HepG2 (cell line): Measurements from ENCODE around the gene KDM3B. TPM values are rescaled to one million over a fixed set of nuclear protein-coding genes. Genes with fewer than 3 reads are reported as not detected.

Experiments
- ARID2 ChIP-seq: sonication (generic); formaldehyde crosslinking; IDR thresholded peaks from 2 replicates; pipeline ENCODE4 v1.8.1; 2022; ENCODE audit warnings: mild to moderate bottlenecking, missing genetic modification reagents, borderline replicate concordance
- CENPT ChIP-seq: sonication (generic); formaldehyde crosslinking; IDR thresholded peaks from 2 replicates; pipeline ENCODE4 v1.8.0; 2022; ENCODE audit warnings: low read depth, mild to moderate bottlenecking, moderate library complexity, missing genetic modification reagents
- CREM ChIP-seq, 2 experiments: sonication (generic) in 1 of 2; formaldehyde crosslinking in 1 of 2; IDR thresholded peaks; 2 replicates each; pipeline versions ENCODE4 v1.4.0 to v1.6.1; 2016 to 2020; ENCODE audit warnings: antibody characterized with exemption in 1 of 2, mild to moderate bottlenecking in 1 of 2, missing genetic modification reagents in 1 of 2
- HNF1B ChIP-seq: sonication (generic); formaldehyde crosslinking; IDR thresholded peaks from 2 replicates; pipeline ENCODE4 v1.5.1; 2020; ENCODE audit warnings: mild to moderate bottlenecking, moderate library complexity, missing genetic modification reagents
- MTF1 ChIP-seq: sonication (generic); formaldehyde crosslinking; IDR thresholded peaks from 2 replicates; pipeline ENCODE4 v1.5.0; 2020; ENCODE audit warnings: missing genetic modification reagents
- POLR2G ChIP-seq: fragments of 200-400 bp; formaldehyde crosslinking; IDR thresholded peaks from 2 replicates; pipeline ENCODE4 v1.6.1; 2018; ENCODE audit warnings: mild to moderate bottlenecking, low read depth, low read length, moderate library complexity
- PRDM15 ChIP-seq: sonication (generic); formaldehyde crosslinking; IDR thresholded peaks from 2 replicates; pipeline ENCODE4 v1.4.0; 2020; ENCODE audit warnings: missing genetic modification reagents
- SCMH1 ChIP-seq: sonication (generic); formaldehyde crosslinking; IDR thresholded peaks from 2 replicates; pipeline ENCODE4 v1.9.0; 2021; ENCODE audit warnings: missing genetic modification reagents, mild to moderate bottlenecking, borderline replicate concordance
- SIX1 ChIP-seq: sonication (generic); formaldehyde crosslinking; IDR thresholded peaks from 2 replicates; pipeline ENCODE4 v1.4.0; 2020; ENCODE audit warnings: missing genetic modification reagents, borderline replicate concordance
- SRSF1 ChIP-seq: fragments of 200-400 bp; formaldehyde crosslinking; optimal IDR thresholded peaks from 2 replicates; pipeline ENCODE3; 2017; ENCODE audit warnings: mild to moderate bottlenecking, low read depth, low read length, moderate library complexity
- TCF7 ChIP-seq: sonication (generic); IDR thresholded peaks from 2 replicates; pipeline ENCODE4 v1.6.1; 2016; ENCODE audit warnings: antibody characterized with exemption, low read depth
- ZFP36L1 ChIP-seq: sonication (generic); formaldehyde crosslinking; IDR thresholded peaks from 2 replicates; pipeline ENCODE4 v1.8.0; 2022; ENCODE audit warnings: mild to moderate bottlenecking, missing genetic modification reagents, moderate library complexity
- ZKSCAN8 ChIP-seq: IDR thresholded peaks from 2 replicates; pipeline ENCODE4 v1.6.1; 2016; ENCODE audit warnings: borderline replicate concordance, missing genetic modification reagents, missing compliant biosample characterization
- ZNF468 ChIP-seq: sonication (generic); formaldehyde crosslinking; IDR thresholded peaks from 2 replicates; pipeline ENCODE4 v1.8.0; 2022; ENCODE audit warnings: mild to moderate bottlenecking, moderate library complexity, missing genetic modification reagents
- ZNF484 ChIP-seq: sonication (generic); formaldehyde crosslinking; IDR thresholded peaks from 2 replicates; pipeline ENCODE4 v1.5.1; 2020; ENCODE audit warnings: mild to moderate bottlenecking, low read depth, missing genetic modification reagents, borderline replicate concordance
- ZNF589 ChIP-seq: sonication (generic); formaldehyde crosslinking; conservative IDR thresholded peaks from 2 replicates; pipeline ENCODE4 v1.8.0; 2022; ENCODE audit warnings: mild to moderate bottlenecking, moderate library complexity, missing genetic modification reagents
- ZNF678 ChIP-seq: sonication (generic); formaldehyde crosslinking; IDR thresholded peaks from 2 replicates; pipeline ENCODE4 v1.4.0; 2020; ENCODE audit warnings: mild to moderate bottlenecking, missing genetic modification reagents
- ZSCAN25 ChIP-seq: sonication (generic); formaldehyde crosslinking; IDR thresholded peaks from 2 replicates; pipeline ENCODE4 v1.8.0; 2022; ENCODE audit warnings: mild to moderate bottlenecking, missing genetic modification reagents
- polyA plus RNA-seq, 8 experiments: library from polyadenylated mRNA; depleted of rRNA in 3 of 8; stranded (reverse) in 7 of 8; unstranded in 1 of 8; fragments of >200 nt; fragmentation: Illumina TruSeq in 4 of 8; extraction: Trizol in 4 of 8; gene quantifications; 2 replicates each; pipeline versions ENCODE4 v1.2.1 to v1.2.3, GENCODE V29; 2011 to 2016; ENCODE audit warnings: low read depth in 4 of 8, missing spikeins in 1 of 8, mixed read lengths in 1 of 8; ENCODE audit not compliant: insufficient read depth in 1 of 8
- total RNA-seq, 5 experiments: library from RNA; depleted of rRNA; stranded (reverse); fragments of >200 nt; fragmentation: Illumina TruSeq; extraction: Trizol; gene quantifications; 2 replicates each; pipeline ENCODE4 v1.2.3, GENCODE V29; 2016; ENCODE audit warnings: low read depth in 1 of 5
- TF ChIP-seq, protein P1 (sequence below): sonication (generic); formaldehyde crosslinking; IDR thresholded peaks from 2 replicates; pipeline ENCODE4 v1.4.0; 2020; ENCODE audit warnings: missing genetic modification reagents, low read depth, mild to moderate bottlenecking, borderline replicate concordance
- TF ChIP-seq, protein P2 (sequence below): sonication (generic); formaldehyde crosslinking; IDR thresholded peaks from 2 replicates; pipeline ENCODE4 v1.4.0; 2020; ENCODE audit warnings: missing genetic modification reagents

Gene KDM3B
- total and polyA plus RNA-seq, 2 of the 13 experiments (the other 11 are each of a cell fraction or from before 2014, with no cell fraction given): 19.7 to 34.3 TPM

DNA sequence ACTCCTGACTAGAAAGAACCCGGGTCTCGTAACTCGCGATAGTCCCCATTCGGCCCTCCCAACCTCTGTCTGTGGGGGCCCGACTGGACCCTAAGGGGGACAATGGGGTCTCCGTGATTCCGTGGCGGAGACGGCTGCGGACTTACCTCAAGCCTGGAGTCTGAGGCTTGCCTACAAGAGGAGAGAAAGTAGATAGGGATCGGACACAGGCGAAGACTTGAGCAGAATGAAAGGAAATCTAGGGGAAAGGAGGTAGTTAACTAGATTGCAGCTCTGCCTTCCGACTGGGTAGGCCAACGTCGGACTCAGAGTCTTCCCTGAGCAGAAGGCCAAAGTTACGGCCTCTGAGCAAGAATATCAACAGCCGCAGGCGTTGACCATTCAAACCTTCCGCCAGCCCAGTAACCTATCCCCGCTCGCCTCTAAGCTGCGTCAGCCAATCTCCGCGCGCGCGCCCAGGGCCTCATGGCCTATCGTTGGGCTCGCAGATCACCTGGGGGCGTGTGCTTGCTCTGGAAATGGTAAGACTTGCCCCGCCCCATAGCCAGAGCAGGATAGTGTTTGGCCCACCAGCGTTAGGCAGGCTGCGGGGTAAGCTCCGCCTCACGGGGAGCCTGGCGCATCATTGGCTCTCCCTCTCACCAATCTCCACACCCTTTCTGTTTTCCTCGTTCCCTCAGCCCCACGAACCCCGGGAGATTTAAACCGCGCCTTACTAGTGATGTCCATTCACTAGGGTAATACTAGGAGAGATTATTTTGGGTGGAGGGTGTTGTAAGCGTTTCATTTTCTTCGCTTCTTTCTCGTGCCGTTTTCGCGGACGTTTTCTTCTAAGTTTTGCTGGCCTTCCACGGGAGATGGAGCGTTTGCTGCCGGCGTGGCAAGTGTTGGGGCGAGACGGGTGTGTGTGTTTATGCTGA is 20.8 kb upstream of the KDM3B start, which contains the start of gene CDC25C (continued):
- TF ChIP-seq TCF7 (no peak), SRSF1 (no peak), CREM (IDR thresholded peaks at IDR 0.05) (peak; percentile 50; the same call in 1 of the 2 replicates), CREM (CRISPR knock-in tag; IDR thresholded peaks at IDR 0.05) (no peak), PRDM15 (no peak), ZSCAN25 (CRISPR knock-in tag) (no peak; the same call in 1 of the 2 replicates), ZNF678 (no peak), SIX1 (CRISPR knock-in tag) (no peak), CENPT (no peak), SCMH1 (CRISPR knock-in tag) (no peak), ZFP36L1 (CRISPR knock-in tag) (no peak; the same call in none of the 2 replicates), ARID2 (CRISPR knock-in tag) (no peak), POLR2G (peak; percentile 87), MTF1 (0 out of 2 replicates have a peak, but pooled peaks have one; percentile 26), ZNF589 (peak; percentile 79), ZKSCAN8 (peak; percentile 29; the same call in 1 of the 2 replicates), ZNF484 (CRISPR knock-in tag) (no peak), ZNF468 (CRISPR knock-in tag) (no peak), HNF1B (0 out of 2 replicates have a peak, but pooled peaks have one; percentile 31)
- TF ChIP-seq, protein P1, sequence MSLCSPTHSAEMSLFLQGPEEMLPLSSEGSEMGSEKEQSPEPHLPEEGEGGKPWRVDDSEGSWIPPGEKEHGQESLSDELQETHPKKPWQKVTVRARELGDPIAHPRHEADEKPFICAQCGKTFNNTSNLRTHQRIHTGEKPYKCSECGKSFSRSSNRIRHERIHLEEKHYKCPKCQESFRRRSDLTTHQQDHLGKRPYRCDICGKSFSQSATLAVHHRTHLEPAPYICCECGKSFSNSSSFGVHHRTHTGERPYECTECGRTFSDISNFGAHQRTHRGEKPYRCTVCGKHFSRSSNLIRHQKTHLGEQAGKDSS: no peak; the same call in 1 of the 2 replicates
- TF ChIP-seq, protein P2, sequence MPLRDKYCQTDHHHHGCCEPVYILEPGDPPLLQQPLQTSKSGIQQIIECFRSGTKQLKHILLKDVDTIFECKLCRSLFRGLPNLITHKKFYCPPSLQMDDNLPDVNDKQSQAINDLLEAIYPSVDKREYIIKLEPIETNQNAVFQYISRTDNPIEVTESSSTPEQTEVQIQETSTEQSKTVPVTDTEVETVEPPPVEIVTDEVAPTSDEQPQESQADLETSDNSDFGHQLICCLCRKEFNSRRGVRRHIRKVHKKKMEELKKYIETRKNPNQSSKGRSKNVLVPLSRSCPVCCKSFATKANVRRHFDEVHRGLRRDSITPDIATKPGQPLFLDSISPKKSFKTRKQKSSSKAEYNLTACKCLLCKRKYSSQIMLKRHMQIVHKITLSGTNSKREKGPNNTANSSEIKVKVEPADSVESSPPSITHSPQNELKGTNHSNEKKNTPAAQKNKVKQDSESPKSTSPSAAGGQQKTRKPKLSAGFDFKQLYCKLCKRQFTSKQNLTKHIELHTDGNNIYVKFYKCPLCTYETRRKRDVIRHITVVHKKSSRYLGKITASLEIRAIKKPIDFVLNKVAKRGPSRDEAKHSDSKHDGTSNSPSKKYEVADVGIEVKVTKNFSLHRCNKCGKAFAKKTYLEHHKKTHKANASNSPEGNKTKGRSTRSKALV (CRISPR knock-in tag): 0 out of 2 replicates have a peak, but pooled peaks have one; percentile 55
